GM19351 (cell line): ENCODE results near the gene DRD4.

Source experiments
- ATAC-seq: cut with Tn5 transposase; IDR thresholded peaks from one replicate; pipeline ENCODE4 v1.9.1; 2021; ENCODE audit warnings: mild to moderate bottlenecking, moderate library complexity; ENCODE audit not compliant: unreplicated experiment

Gene DRD4

DNA sequence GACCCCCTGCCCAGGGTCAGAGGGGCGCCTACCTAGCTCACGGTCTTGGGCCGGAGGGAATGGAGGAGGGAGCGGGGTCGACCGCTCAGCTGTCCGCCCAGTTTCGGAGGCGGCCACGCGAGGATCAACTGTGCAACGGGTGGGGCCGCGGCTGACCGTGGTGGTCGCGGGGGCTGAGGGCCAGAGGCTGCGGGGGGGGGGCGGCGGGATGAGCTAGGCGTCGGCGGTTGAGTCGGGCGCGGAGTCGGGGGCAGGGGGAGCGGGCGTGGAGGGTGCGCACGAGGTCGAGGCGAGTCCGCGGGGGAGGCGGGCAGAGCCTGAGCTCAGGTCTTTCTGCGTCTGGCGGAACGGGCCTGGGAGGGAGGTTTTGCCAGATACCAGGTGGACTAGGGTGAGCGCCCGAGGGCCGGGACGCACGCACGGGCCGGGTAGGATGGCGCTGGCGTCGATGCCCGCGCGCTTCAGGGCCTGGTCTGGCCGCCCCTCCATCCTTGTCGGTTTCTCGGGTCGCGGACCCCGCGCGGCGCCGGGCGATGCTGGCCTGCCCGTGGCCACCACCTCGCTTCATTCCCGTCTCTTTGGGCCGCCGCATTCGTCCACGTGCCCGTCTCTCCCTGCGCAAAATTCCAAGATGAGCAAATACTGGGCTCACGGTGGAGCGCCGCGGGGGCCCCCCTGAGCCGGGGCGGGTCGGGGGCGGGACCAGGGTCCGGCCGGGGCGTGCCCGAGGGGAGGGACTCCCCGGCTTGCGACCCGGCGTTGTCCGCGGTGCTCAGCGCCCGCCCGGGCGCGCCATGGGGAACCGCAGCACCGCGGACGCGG lies at the start of gene DRD4:
TSS of gene DRD4 (plus strand) at position 759 of the 822 bp plus-strand sequence. CDS start at position 795, 36 bp downstream.
- ATAC-seq, result no peak

DNA sequence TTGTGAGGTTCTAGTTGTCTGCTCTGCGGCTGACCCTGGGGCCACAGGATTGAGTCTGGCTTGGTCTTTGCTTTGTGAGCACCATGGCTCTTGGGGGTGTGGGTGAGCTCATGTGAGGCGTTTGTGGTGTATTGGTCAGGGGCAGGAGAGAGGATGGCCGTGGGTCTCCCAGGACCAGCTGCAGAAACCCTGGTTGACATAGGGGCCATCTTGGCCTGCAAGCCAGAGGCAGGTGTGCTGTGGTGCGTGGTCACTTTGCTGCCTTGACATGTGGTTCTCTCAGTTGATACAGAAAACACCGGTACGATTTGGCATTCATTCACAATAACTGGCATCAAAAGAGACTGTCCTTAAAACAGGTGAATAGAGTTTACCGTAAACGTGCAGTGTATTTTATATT lies 49.5 kb upstream of the DRD4 start:
- no peak for ATAC-seq

DNA sequence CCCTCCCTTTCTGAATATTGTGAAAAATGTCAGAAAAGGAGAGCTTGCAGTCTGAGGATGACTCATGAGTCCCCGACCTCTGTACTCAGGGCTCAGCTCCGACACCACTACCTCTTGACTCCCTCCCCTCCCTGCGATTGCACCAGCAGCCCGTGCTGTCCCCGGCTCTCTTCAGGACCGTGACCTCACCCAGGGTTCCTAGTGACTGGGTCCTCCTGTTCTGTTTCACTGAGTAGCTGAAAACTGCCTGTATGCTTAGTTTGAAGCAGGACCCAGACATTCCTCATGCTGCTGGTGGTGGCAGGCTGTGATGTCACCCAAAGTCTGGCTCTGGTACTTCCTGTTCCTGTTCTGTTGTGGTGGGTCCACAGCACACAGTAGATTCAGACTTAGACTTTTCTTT lies 49.1 kb upstream of the DRD4 start:
- no peak for ATAC-seq

DNA sequence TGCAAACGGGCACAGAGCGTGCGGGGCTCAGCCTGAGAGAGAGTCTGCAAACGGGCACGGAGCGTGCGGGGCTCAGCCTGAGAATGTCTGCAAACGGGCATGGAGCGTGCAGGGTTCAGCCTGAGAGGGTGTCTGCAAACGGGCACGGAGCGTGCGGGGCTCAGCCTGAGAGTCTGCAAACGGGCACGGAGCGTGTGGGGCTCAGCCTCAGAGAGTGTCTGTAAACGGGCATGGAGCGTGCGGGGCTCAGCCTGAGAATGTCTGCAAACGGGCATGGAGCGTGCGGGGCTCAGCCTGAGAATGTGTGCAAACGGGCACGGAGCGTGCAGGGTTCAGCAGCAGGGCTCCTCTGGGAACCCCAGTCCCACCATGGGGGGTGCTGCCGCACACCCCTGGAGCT lies 47.3 kb upstream of the DRD4 start:
- no peak for ATAC-seq

DNA sequence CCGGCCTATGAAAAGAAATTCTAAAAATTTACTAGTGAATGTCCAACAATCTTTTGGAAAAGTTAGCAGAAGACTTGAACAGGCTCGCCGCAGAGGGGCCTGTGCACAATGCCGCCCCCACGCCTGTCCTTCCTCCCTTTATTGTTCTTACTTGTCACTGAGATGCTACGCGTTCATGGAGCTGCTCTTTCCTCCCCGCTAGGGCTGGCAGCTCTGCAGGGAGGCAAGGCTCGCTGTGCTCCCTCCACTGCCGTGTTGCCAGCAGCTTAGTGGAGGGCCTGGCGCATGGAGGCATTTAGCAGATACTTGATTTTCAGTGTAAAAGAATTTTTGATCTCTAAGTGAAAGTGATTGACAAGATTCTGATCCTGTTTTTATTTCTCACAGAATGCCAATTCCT lies 46.1 kb upstream of the DRD4 start:
- no peak for ATAC-seq

DNA sequence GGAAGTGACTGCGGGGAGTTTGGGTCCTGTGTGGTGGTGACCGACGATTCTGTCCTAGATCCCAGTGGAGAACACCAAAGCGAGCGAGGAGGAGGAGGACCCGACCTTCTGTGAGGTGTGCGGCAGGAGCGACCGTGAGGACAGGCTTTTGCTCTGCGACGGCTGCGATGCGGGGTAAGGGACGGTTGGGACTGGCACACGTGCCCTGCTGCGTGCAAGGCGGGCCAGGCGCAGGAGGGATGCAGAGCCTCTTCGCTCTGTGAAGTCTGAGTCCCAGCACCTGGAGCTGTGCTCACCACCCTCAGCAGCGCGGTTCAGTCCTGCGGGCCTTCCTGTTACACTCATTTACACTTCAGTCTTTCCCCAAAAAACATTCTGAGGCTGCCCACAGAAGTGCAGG lies 44.6 kb upstream of the DRD4 start:
- no peak for ATAC-seq

DNA sequence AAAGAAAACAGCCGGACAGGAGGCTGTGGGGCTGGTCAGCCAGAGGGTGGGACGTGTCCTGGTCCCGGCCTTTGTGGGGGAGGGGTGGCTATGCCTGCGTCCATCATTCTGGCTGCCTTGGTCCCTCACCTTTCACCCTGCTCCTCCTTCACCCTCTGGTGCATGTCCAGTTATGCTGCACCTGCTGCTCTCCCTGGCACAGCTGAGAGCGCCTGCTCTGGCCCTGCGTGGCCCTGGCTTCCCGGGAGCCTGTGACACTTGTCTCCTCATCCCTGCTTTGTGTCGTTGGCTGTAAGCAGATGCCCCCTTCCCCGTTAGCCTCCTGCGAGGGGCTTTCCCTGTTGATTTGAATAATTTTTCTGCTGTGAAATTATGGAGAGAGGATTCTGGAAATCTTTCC lies 44.2 kb upstream of the DRD4 start:
- no peak for ATAC-seq

DNA sequence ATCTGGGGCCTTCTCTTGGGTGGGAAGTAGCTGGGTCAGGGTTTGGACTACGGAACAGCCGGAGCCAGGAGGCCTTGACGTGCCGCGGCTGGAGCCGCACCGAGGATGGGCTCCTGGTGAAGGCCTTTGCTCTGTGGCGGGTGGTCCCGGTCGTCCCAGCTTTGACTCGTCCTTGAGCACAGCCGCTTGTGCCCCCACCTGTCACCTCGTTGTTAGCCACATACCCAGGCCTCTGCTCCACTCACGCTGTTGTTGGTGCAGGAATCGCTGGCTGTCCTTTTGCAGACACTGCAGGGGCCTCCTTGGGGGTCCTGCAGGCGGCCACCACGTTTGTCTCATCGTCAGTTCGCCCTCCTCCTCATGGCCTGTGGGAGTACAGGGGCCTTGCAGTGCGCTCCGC lies 43.7 kb upstream of the DRD4 start:
- ATAC-seq, result no peak

DNA sequence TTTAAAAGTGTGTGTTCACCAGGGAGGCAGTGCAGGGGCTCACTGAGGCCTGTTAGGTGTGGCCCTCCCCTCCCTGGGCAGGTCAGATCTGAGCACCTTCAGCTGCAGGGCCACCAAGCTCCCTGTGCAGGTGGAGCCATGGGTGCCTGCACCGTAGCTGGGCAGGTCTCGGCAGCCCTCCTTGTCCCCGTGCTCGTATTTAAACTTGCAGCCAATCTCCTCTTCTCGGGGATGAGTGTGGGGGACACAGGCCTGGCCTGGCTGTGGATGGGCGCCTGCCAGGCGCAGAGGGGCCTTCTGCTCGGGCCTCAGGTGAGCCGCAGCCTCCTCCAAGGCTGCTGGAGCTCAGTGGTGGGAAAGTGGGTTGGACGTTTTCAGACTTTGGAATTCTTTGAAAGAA lies 41.7 kb upstream of the DRD4 start:
- no peak for ATAC-seq

DNA sequence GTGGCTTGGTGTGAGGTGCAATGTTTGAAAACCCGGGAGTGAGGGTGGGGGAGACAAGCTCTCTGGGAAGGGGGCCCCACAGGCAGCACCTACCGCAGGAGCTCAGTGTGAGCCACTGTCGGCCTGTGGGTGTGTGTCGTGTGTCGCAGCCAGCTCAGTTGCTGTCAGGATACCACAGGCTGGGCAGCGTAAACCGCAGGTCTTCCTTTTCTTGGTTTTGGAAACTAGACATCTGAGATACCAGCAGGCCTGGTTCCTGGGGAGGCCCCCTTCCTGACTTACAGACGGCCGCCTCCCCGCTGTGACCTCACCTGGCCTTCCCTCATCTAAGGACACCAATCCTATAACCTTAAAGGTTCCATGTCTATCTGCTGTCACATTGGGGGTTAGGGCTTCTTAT lies 40.7 kb upstream of the DRD4 start:
- no peak for ATAC-seq

DNA sequence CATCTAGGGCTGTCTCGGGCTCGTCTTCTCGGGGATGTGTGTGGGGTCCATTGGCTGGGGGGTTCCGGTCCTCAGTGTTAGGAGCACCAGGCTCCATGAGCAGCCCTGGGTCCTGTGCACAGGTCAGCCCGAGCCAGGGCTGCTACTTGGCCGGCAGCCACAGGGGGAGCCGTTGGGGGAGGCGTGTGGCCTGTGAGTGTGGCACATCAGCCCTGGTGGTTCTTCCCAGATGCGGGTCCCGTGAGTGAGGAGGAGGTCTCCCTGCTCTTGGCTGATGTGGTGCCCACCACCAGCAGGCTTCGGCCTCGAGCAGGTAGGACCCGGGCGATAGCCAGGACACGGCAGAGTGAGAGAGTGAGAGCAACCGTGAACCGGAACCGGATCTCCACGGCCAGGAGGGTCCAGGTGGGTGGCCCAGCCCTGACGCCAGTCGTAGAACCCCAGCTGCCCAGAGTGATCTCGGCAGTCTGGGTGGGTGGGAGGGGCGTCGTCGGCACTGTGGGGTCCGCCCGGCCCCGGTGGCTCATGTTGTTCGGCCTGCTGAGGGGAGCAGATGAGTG lies 39.8 kb upstream of the DRD4 start:
- ATAC-seq, result no peak

DNA sequence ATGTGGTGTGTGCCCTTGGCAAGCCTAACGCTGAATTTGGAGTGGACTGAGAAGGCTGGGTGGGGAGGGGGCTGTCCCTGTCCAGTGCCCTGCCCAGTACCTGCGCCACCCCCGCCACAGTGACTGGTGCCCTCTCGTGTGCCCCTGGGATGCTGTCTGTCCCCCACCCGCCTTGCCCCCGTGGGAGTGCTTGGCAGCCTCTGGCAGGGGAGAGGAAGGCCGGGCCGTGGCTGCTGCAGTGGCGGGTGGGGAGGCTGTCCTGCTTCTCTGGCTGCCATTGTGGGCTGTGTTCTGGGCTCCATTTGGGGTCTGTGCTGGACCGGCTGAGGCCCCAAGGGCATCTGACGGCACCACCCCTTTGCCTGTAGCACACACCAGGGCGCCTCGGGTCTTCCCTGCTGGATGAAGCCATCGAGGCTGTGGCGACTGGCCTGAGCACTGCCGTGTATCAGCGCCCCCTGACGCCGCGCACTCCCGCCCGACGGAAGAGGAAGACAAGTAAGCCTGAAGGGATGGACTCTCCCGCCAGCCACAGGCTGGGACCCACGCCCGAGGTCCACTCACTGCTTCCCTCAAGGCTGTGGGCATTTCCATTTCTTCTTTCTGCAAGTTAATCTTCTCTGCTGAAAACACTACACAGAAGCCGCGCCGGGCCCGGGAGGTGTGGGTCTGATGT lies 38.9 kb upstream of the DRD4 start:
- ATAC-seq, result no peak

DNA sequence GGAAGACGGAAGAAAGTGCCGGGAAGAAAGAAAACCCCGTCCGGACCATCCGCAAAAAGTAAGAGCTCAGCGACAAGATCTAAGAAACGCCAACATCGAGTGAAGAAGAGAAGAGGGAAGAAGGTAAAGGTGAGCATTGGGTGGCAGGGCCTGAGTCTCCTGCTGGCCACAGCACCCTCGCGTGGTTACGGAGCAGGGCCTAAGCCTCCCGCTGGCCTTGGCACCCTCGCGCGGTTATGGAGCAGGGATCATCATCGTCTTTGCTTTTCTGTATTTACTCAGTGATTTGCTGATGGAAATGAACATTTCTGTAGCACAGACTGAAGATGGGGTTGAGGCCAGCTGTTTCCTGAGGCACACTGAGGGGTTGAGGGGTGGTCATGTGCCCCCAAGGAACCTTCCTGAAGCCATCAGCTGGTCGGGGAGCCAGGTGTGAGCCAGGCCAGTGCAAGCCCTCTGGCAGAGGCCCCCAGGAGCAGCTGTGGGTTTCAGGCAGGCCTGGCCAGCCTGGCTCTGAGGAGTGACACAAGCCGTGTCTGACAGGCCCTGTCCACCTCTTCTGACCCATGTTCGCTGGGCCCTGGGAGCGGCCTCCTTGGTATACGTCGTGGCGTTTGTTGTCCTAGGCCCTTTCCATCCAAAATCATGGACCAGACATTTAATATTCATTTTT lies 35.4 kb upstream of the DRD4 start:
- ATAC-seq, result no peak

DNA sequence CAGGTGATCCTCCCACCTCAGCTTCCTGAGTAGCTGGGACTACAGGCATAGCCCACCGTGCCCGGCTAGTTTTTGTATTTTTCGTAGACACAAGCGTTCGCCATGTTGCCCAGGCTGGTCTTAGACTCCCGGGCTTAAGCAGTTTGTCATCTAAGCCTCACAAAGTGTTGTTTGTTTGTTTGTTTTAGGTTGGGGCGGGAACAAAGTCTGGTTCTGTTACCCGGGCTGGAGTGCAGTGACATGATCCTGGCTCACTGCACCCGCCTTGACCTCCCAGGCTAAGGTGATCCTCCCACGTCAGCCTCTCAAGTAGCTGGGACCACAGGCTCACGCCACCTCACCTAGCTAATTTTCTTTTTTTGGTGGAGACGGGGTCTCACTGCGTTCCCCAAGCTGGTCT lies 33.9 kb upstream of the DRD4 start:
- no peak for ATAC-seq

DNA sequence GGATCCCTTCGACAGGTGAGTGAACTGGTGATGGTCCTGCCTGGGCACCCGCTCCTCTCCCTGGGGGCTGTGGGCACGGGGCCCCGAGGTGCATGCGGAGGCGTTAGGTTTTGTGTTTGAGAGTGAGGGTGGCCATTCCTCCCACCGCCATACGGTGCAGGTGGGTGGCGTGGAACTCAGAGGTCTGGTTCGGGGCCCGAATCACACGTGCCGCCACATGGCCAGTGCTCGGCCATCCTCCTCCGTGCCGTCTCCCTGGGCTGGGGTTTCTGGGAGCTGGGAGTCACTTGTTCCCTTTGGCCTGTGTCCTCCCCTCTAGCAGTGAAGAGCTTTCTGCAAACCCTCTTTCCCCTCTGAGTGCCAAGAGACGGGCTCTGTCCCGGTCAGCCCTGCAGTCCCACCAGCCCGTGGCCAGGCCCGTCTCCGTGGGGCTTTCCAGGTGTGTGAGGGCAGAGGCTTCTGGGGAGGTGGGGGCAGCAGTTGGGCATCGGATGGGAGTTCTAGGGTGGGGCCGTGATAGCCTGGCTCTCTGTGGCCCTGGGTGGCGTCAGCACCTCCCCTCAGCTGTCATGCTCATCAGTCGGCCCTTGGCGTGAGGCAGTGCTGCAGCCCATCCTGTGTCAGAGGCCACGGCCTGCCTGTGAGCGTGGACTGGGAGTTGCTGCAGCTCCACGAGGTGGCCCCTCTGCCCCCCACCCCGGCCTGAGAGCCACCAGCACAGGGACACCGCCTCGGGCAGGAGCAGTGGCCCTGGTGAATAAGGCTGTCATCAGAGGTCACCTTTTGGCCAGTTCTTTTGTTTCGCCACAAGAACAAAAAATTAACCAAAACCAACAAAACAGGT lies 31.6 kb upstream of the DRD4 start:
- no peak for ATAC-seq

DNA sequence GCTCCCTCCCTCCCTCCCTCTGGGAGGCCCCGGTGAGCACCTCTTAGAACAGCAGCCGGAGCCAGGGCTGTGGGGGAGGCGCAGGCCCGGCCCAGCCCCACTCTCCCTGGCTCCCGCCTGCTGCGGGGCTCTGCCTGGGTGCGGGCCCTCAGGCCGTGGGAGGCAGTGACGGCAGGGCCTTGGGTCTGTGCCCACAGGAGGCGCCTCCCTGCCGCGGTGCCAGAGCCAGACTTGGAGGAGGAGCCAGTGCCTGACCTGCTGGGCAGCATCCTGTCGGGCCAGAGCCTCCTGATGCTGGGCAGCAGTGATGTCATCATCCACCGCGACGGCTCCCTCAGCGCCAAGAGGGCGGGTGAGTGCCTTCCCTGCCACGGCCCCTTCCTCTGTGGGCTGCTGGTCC lies 30.8 kb upstream of the DRD4 start:
- no peak for ATAC-seq

DNA sequence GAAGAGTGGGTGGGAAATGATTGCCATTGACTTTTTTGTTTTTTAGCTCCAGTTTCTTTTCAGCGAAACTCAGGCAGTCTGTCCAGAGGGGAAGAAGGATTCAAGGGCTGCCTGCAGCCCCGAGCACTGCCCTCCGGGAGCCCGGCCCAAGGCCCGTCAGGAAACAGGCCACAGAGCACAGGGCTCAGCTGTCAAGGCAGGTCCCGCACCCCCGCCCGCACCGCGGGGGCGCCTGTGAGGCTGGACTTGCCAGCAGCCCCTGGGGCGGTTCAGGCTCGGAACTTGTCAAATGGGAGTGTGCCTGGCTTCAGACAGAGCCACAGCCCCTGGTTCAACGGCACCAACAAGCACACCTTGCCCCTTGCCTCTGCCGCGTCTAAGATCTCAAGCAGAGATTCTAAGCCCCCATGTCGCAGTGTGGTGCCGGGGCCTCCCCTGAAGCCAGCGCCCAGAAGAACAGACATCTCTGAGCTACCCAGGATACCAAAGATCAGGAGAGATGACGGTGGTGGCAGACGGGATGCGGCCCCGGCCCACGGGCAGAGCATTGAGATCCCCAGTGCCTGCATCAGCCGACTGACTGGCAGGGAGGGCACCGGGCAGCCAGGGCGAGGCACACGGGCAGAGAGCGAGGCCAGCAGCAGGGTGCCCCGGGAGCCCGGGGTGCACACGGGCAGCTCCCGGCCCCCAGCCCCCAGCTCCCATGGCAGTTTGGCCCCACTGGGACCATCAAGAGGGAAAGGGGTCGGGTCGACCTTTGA lies 29.9 kb upstream of the DRD4 start:
- no peak for ATAC-seq

DNA sequence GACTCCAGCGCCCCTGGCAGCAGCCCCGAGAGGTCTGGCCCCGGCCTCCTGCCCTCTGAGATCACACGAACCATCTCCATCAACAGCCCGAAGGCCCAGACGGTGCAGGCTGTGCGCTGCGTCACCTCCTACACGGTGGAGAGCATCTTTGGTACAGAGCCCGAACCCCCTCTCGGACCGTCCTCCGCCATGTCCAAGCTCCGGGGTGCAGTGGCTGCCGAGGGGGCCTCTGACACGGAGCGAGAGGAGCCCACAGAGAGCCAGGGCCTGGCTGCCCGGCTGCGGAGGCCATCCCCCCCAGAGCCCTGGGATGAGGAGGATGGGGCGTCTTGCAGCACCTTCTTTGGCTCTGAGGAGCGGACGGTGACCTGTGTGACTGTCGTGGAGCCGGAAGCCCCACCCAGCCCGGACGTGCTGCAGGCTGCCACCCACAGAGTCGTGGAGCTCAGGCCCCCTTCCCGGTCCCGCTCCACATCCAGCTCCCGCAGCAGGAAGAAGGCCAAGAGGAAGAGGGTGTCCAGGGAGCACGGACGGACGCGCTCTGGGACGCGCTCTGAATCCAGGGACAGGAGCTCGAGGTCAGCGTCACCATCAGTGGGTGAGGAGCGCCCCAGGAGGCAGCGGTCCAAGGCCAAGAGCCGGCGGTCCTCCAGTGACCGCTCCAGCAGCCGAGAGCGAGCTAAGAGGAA lies 29.0 kb upstream of the DRD4 start:
- no peak for ATAC-seq

DNA sequence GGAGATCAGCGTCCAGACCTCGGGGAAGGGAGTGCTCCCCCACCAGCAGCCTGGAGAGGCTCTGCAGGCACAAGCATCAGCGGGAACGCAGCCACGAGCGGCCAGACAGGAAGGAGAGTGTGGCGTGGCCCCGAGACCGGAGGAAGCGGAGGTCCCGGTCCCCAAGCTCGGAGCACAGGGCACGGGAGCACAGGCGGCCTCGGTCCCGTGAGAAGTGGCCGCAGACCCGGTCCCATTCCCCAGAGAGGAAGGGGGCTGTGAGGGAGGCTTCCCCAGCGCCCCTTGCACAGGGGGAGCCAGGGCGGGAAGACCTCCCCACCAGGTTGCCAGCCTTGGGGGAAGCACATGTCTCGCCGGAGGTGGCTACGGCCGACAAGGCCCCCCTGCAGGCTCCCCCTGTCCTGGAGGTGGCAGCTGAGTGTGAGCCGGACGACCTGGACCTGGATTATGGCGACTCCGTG lies 28.2 kb upstream of the DRD4 start:
- no peak for ATAC-seq
